ENCODE results near the gene ITPKA.

ITPKA gene

GRCh38 chr15:41490355-41490754, 3.3 kb upstream of the ITPKA start:
- no peak for DNase-seq (ENCODE audit: low read depth in 2 of 2)

GRCh38 chr15:41491889-41492288, 1.8 kb upstream of the ITPKA start:
- no peak for DNase-seq (ENCODE audit: low read depth in 2 of 2)

GRCh38 chr15:41492597-41493204, 973 bp upstream of the ITPKA start:
- DNase-seq (ENCODE audit: low read depth in 2 of 2) = no peak

- DNase-seq (ENCODE audit: low read depth in 2 of 2) = no peak
These were observed 172 bp downstream of the ITPKA start for GRCh38 chr15:41493902-41494189.

GRCh38 chr15:41494190-41494921, 682 bp downstream of the ITPKA start:
- DNase-seq (ENCODE audit: low read depth in 2 of 2) = no peak

- DNase-seq (ENCODE audit: low read depth in 2 of 2) = no peak
These were observed 1.5 kb downstream of the ITPKA start for GRCh38 chr15:41494922-41495735.

GRCh38 chr15:41495736-41496599, 2.3 kb downstream of the ITPKA start:
- no peak for DNase-seq (ENCODE audit: low read depth in 2 of 2)

- DNase-seq (ENCODE audit: low read depth in 2 of 2) = no peak
These were observed 5.0 kb downstream of the ITPKA start for GRCh38 chr15:41498657-41499056.

- DNase-seq (ENCODE audit: low read depth in 2 of 2) = no peak
These were observed 5.6 kb downstream of the ITPKA start for GRCh38 chr15:41499109-41499851.

GRCh38 chr15:41501191-41501917, 7.7 kb downstream of the ITPKA start:
- DNase-seq (ENCODE audit: low read depth in 2 of 2) = no peak

GRCh38 chr15:41501931-41502794, 8.5 kb downstream of the ITPKA start:
- no peak for DNase-seq (ENCODE audit: low read depth in 2 of 2)

- DNase-seq (ENCODE audit: low read depth in 2 of 2) = no peak
These were observed 9.4 kb downstream of the ITPKA start for GRCh38 chr15:41502795-41503668.

- DNase-seq (ENCODE audit: low read depth in 2 of 2) = no peak
These were observed 10.0 kb downstream of the ITPKA start for GRCh38 chr15:41503669-41504010.

- DNase-seq (ENCODE audit: low read depth in 2 of 2) = no peak
These were observed 11.2 kb downstream of the ITPKA start for GRCh38 chr15:41504751-41505492.

GRCh38 chr15:41505776-41506175, 12.1 kb downstream of the ITPKA start:
- DNase-seq (ENCODE audit: low read depth in 2 of 2) = no peak

- DNase-seq (ENCODE audit: low read depth in 2 of 2) = no peak
These were observed 13.2 kb downstream of the ITPKA start for GRCh38 chr15:41506796-41507341.

GRCh38 chr15:41507820-41508290, 14.2 kb downstream of the ITPKA start:
- DNase-seq (ENCODE audit: low read depth in 2 of 2) = no peak

- no peak for DNase-seq (ENCODE audit: low read depth in 2 of 2)
These were observed 17.1 kb downstream of the ITPKA start for GRCh38 chr15:41510728-41511127.

Measured in activated CD4-positive, alpha-beta T cell treated with anti-CD3 and anti-CD28 coated beads for 24 hours (primary cell).